Lower leg skin (tissue), 4 donors: ENCODE measurements around the gene REPS1. TPM values are rescaled to one million over a fixed set of nuclear protein-coding genes. Genes with fewer than 3 reads are reported as not detected.
A peak's percentile ranks its signal among the peaks of the same experiment; 100 is the strongest.
"Not testable (repeated sequence)": the region's sequence is repeated elsewhere in the genome, so short reads cannot be mapped to it uniquely, and the experiment has no call there.

Source experiments
- DNase-seq, 2 donors: peaks; one replicate each; pipeline ENCODE4 v3.0.0-alpha.2; 2019; ENCODE audit warnings: low spot score in 2 of 2
- H3K4me3 ChIP-seq: fragments of 200-600 bp; sonication (generic); 2 replicates; pipeline ENCODE4 v1.5.1; 2017; ENCODE audit warnings: mild to moderate bottlenecking, low read depth; ENCODE audit not compliant: poor library complexity, severe bottlenecking
- POLR2A ChIP-seq, 2 donors: fragments of 450-650 bp; IDR thresholded peaks; one replicate each; pipeline ENCODE4 v1.6.1; 2016 to 2017; ENCODE audit warnings: antibody characterized with exemption in 2 of 2, mild to moderate bottlenecking in 1 of 2, moderate library complexity in 1 of 2
- WGBS, 2 donors: methylation state at CpG; one replicate each; pipeline ENCODE4 v1.1.5; 2018; 5-methylcytosine and 5-hydroxymethylcytosine counted together
- intact Hi-C: fragments of 100-400 bp; cut with DNase I; formaldehyde crosslinking; loops from one replicate; pipeline ENCODE4 v1.15.0; 2023; ENCODE audit warnings: low total_unique reads
- total RNA-seq, 4 donors: library from RNA; depleted of rRNA; stranded (reverse); fragments of >200 nt; gene quantifications; one replicate each; pipeline ENCODE4 v1.1.0, GENCODE V29; 2016
- TF ChIP-seq, protein P1 (sequence below), 3 donors: fragments of 450-650 bp; IDR thresholded peaks; one replicate each; pipeline ENCODE4 v1.5.1; 2016; ENCODE audit warnings: antibody characterized with exemption in 3 of 3, mild to moderate bottlenecking in 3 of 3, moderate library complexity in 2 of 3

REPS1 gene
- total RNA-seq, 4 donors from 2014 or later: 47.1 to 111 (median 67.6) TPM

GRCh38 chr6:139028658-139029469, 40.8 kb upstream of the REPS1 start, which contains the start of gene ABRACL:
ABRACL (plus strand) TSS chr6:139028745; CDS start chr6:139034161, 5,416 bp downstream.
- 0 to 1% methylated on average over 22 to 46 of the region's 77 CpGs for WGBS, 2 donors
- peak; percentile 49 to 89 for DNase-seq
- TF ChIP-seq POLR2A (IDR thresholded peaks at IDR 0.05): no peak
- TF ChIP-seq, protein P1, sequence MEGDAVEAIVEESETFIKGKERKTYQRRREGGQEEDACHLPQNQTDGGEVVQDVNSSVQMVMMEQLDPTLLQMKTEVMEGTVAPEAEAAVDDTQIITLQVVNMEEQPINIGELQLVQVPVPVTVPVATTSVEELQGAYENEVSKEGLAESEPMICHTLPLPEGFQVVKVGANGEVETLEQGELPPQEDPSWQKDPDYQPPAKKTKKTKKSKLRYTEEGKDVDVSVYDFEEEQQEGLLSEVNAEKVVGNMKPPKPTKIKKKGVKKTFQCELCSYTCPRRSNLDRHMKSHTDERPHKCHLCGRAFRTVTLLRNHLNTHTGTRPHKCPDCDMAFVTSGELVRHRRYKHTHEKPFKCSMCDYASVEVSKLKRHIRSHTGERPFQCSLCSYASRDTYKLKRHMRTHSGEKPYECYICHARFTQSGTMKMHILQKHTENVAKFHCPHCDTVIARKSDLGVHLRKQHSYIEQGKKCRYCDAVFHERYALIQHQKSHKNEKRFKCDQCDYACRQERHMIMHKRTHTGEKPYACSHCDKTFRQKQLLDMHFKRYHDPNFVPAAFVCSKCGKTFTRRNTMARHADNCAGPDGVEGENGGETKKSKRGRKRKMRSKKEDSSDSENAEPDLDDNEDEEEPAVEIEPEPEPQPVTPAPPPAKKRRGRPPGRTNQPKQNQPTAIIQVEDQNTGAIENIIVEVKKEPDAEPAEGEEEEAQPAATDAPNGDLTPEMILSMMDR (IDR thresholded peaks at IDR 0.05): no peak
- intact Hi-C loops: no loop called here
- H3K4me3 ChIP-seq: peak within 1 kb of the TSS; percentile 94

DNA sequence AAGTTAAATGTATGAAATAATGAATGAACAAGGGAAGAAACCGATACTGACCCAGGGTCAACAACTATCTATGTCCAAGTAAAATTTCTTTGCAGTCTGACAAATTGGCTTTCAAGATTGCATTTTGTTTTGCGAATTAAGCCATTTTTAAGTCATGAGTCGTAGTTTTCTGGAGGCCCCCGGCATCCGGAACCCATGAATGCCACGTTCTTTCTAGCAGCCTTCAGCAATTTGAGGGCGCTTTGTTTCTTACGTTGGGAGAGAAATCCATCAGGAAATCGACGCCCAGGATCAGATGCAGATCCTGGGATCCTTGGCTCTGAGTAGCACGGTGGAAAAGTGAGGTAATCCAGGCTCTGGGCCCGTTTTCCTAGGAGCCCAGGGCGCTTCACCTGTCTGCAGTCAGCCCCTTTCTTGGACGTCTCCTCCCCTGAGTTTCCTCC, 40.2 kb upstream of the REPS1 start:
- H3K4me3 ChIP-seq: peak overlapping the region; percentile 94
- intact Hi-C loops: no loop called here
- TF ChIP-seq, protein P1 (IDR thresholded peaks at IDR 0.05): no peak
- no peak for TF ChIP-seq POLR2A (IDR thresholded peaks at IDR 0.05)
- DNase-seq: no peak
- WGBS, 2 donors: 1% methylated on average over 14 of the region's 14 CpGs

DNA sequence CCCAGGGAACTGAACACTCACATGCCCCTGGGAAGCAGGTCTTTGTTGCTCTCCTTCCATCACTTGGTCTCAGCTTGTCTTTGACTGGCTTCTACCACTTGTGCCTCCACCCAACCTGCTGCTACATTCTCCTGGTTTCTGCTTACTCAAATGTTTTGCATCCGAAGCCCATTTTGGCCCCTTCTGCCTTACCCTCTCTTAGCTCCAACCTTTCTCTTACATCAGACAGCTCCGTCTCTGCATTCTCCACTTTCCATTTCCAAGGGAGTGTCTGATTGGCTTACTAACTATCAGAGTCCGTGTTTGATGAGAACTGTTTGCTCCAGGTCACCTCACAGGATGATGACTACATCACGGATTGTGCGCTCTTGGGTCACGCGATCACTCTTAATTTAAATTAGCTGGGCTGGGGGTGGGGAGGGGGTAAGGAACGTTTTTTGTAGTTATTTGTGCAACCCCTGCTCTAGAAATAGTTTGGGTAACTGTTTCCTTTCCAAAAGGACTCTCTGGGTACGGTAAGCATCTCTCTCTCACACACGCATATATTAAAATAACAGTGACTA, 39.6 kb upstream of the REPS1 start:
- no peak overlapping the region for H3K4me3 ChIP-seq
- intact Hi-C loops: no loop called here
- no peak for TF ChIP-seq POLR2A (IDR thresholded peaks at IDR 0.05)
- TF ChIP-seq, protein P1 (IDR thresholded peaks at IDR 0.05): no peak
- peak in 1 of 2 donors; percentile 72 for DNase-seq
- 21 to 26% methylated on average over 10 of the region's 10 CpGs for WGBS, 2 donors

GRCh38 chr6:139025416-139025815, 37.4 kb upstream of the REPS1 start:
- 87 to 91% methylated on average over 3 of the region's 3 CpGs for WGBS, 2 donors
- DNase-seq, intact Hi-C loops, H3K4me3 ChIP-seq: not testable (repeated sequence)

GRCh38 chr6:139020689-139021088, 32.6 kb upstream of the REPS1 start:
- TF ChIP-seq POLR2A (IDR thresholded peaks at IDR 0.05): no peak
- TF ChIP-seq, protein P1 (IDR thresholded peaks at IDR 0.05): no peak
- DNase-seq: no peak
- H3K4me3 ChIP-seq: no peak overlapping the region
- intact Hi-C loops: no loop called here
- WGBS, 2 donors: 93% methylated on average over 3 of the region's 3 CpGs

DNA sequence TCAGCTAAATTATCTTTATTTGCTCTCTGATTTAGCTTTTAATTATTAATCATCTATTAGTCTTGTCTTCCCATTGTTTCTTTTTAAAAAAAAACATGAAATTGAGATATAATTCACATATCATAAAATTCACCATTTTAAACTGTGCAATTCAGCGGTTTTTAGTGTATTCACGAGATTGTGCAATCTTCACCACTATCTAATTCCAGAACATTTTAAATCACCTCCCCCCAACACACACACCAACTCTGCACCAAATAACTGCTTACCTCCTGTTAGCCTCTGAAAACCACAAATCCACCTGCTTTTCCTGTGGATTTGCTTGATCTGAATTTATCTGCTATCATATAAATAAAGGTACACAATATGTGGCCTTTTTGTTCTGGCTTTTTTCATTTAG, 31.7 kb upstream of the REPS1 start:
- H3K4me3 ChIP-seq: no peak overlapping the region
- intact Hi-C loops: no loop called here
- 92 to 96% methylated on average over 2 of the region's 2 CpGs for WGBS, 2 donors
- TF ChIP-seq POLR2A (IDR thresholded peaks at IDR 0.05): no peak
- TF ChIP-seq, protein P1 (IDR thresholded peaks at IDR 0.05): no peak
- DNase-seq: no peak
